ENCODE results near the gene SENP2. TPM values are rescaled to one million over a fixed set of nuclear protein-coding genes. Genes with fewer than 3 reads are reported as not detected.
A peak's percentile ranks its signal among the peaks of the same experiment; 100 is the strongest.

SENP2 gene
- polyA plus RNA-seq, 1 donor (not counting 4 experiments of a cell fraction or from before 2014, with no cell fraction given), result 12.6 TPM

GRCh38 chr3:185657691-185658503, 71.8 kb downstream of the SENP2 start:
- H3K36me3 ChIP-seq (ENCODE audit: control insufficient read depth in 2 of 2, extremely low read depth in 1 of 2, insufficient read depth in 2 of 2, low read length in 2 of 2), result peaks cover 23 to 43% of the 10 kb centered on the region in 2 experiments
- peak overlapping the region; percentile 57 for H3K9ac ChIP-seq (ENCODE audit: control insufficient read depth, extremely low read depth, insufficient read depth, low read length)
- H4K20me1 ChIP-seq (ENCODE audit: control insufficient read depth, extremely low read depth, insufficient read depth, low read length), result no peaks in the 10 kb centered on the region
- peak overlapping the region; percentile 55 for H3K4me2 ChIP-seq (ENCODE audit: control insufficient read depth, extremely low read depth, insufficient read depth, low read depth, low read length)
- no peak for TF ChIP-seq EZH2 (IDR thresholded peaks at IDR 0.05; ENCODE audit: low read length)
- TF ChIP-seq, protein P1, sequence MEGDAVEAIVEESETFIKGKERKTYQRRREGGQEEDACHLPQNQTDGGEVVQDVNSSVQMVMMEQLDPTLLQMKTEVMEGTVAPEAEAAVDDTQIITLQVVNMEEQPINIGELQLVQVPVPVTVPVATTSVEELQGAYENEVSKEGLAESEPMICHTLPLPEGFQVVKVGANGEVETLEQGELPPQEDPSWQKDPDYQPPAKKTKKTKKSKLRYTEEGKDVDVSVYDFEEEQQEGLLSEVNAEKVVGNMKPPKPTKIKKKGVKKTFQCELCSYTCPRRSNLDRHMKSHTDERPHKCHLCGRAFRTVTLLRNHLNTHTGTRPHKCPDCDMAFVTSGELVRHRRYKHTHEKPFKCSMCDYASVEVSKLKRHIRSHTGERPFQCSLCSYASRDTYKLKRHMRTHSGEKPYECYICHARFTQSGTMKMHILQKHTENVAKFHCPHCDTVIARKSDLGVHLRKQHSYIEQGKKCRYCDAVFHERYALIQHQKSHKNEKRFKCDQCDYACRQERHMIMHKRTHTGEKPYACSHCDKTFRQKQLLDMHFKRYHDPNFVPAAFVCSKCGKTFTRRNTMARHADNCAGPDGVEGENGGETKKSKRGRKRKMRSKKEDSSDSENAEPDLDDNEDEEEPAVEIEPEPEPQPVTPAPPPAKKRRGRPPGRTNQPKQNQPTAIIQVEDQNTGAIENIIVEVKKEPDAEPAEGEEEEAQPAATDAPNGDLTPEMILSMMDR (optimal IDR thresholded peaks at IDR 0.05 in 1 of 3, IDR thresholded peaks at IDR 0.05 in 1 of 3, conservative IDR thresholded peaks at IDR 0.05 in 1 of 3; ENCODE audit: extremely low read depth in 1 of 3, insufficient read depth in 2 of 3, low read length in 3 of 3), result no peak
- DNase-seq (ENCODE audit: low read depth, low spot score) (no peak), FAIRE-seq (peak; percentile 9)
- H3K9me3 ChIP-seq (ENCODE audit: control insufficient read depth, low read depth, low read length), result no peaks in the 10 kb centered on the region
- H3K9me1 ChIP-seq (ENCODE audit: control insufficient read depth, extremely low read depth, insufficient read depth, low read length), result no peaks in the 10 kb centered on the region
- H3K27me3 ChIP-seq (ENCODE audit: control insufficient read depth, extremely low read depth, insufficient read depth, low read length), result no peaks in the 10 kb centered on the region
- H3K27ac ChIP-seq (ENCODE audit: control insufficient read depth, insufficient read depth, low read length), result peak overlapping the region; percentile 88
- dilution Hi-C loops (cut with MboI; ENCODE audit: extremely low pct_ligation_motif_present, low sequenced_read_pairs), result no loop called here
- peak overlapping the region in 1 of 3 experiments; percentile 7 for H3K4me3 ChIP-seq (ENCODE audit: control insufficient read depth in 2 of 3, extremely low read depth in 1 of 3, insufficient read depth in 2 of 3, low read depth in 1 of 3, low read length in 3 of 3)
- no peak overlapping the region for H2AFZ ChIP-seq (ENCODE audit: control insufficient read depth, low read length)
- H3K4me1 ChIP-seq (ENCODE audit: control insufficient read depth, extremely low read depth, insufficient read depth, low read length), result peaks cover 59% of the 10 kb centered on the region
- H3K79me2 ChIP-seq (ENCODE audit: control insufficient read depth, insufficient read depth, low read length), result no peaks in the 10 kb centered on the region

DNA sequence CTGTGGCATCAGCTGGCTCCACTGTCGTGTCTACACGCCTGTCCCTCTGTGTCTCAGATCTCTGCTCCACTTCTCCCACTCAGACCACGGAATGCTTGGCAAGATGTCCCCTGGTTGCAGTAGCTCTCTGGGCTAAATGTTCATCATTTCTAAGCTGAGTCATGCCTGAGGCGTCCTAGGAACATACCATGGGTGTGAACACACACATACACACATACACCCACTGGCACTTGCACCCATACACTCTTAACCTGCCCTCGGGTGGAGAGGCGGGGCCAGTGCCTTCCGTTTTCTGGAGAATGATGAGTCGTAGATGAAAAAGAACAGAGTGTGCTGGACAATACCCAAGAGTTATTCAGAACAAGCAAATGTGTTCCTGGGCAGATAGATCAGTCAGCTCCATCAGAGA, 72.4 kb downstream of the SENP2 start:
- H3K4me1 ChIP-seq (ENCODE audit: control insufficient read depth, extremely low read depth, insufficient read depth, low read length), result peaks cover 59% of the 10 kb centered on the region
- H3K9me1 ChIP-seq (ENCODE audit: control insufficient read depth, extremely low read depth, insufficient read depth, low read length), result no peaks in the 10 kb centered on the region
- no peaks in the 10 kb centered on the region for H3K27me3 ChIP-seq (ENCODE audit: control insufficient read depth, extremely low read depth, insufficient read depth, low read length)
- FAIRE-seq (peak; percentile 99), DNase-seq (ENCODE audit: low read depth, low spot score) (peak; percentile 99)
- peak overlapping the region; percentile 57 for H3K9ac ChIP-seq (ENCODE audit: control insufficient read depth, extremely low read depth, insufficient read depth, low read length)
- H3K9me3 ChIP-seq (ENCODE audit: control insufficient read depth, low read depth, low read length), result no peaks in the 10 kb centered on the region
- no peaks in the 10 kb centered on the region for H4K20me1 ChIP-seq (ENCODE audit: control insufficient read depth, extremely low read depth, insufficient read depth, low read length)
- peak overlapping the region; percentile 88 for H3K27ac ChIP-seq (ENCODE audit: control insufficient read depth, insufficient read depth, low read length)
- no peak overlapping the region for H2AFZ ChIP-seq (ENCODE audit: control insufficient read depth, low read length)
- TF ChIP-seq, protein P1 (optimal IDR thresholded peaks at IDR 0.05 in 1 of 3, IDR thresholded peaks at IDR 0.05 in 1 of 3, conservative IDR thresholded peaks at IDR 0.05 in 1 of 3; ENCODE audit: extremely low read depth in 1 of 3, insufficient read depth in 2 of 3, low read length in 3 of 3), result no peak
- TF ChIP-seq EZH2 (IDR thresholded peaks at IDR 0.05; ENCODE audit: low read length), result no peak
- H3K4me3 ChIP-seq (ENCODE audit: control insufficient read depth in 2 of 3, extremely low read depth in 1 of 3, insufficient read depth in 2 of 3, low read depth in 1 of 3, low read length in 3 of 3), result peak overlapping the region in 1 of 3 experiments; percentile 7
- dilution Hi-C loops (cut with MboI; ENCODE audit: extremely low pct_ligation_motif_present, low sequenced_read_pairs), result no loop called here
- H3K36me3 ChIP-seq (ENCODE audit: control insufficient read depth in 2 of 2, extremely low read depth in 1 of 2, insufficient read depth in 2 of 2, low read length in 2 of 2), result peaks cover 23 to 45% of the 10 kb centered on the region in 2 experiments
- H3K4me2 ChIP-seq (ENCODE audit: control insufficient read depth, extremely low read depth, insufficient read depth, low read depth, low read length), result peak overlapping the region; percentile 55
- H3K79me2 ChIP-seq (ENCODE audit: control insufficient read depth, insufficient read depth, low read length), result no peaks in the 10 kb centered on the region
